SK-N-SH (cell line): ENCODE measurements around the gene STPG2.

Experiments used
- TCF12 ChIP-seq: IDR thresholded peaks from 2 replicates; pipeline ENCODE4 v1.4.0; 2012
- TF ChIP-seq, protein P1 (sequence below): fragments of 150-350 bp; IDR thresholded peaks from 2 replicates; pipeline ENCODE4 v1.6.1; 2017; ENCODE audit warnings: antibody characterized with exemption, low read length, low read depth, borderline replicate concordance
- TF ChIP-seq, protein P2 (sequence below): fragments of 200-600 bp; sonication (generic); IDR thresholded peaks from 2 replicates; pipeline ENCODE4 v1.6.1; 2017; ENCODE audit warnings: antibody characterized with exemption, mild to moderate bottlenecking, moderate library complexity

DNA sequence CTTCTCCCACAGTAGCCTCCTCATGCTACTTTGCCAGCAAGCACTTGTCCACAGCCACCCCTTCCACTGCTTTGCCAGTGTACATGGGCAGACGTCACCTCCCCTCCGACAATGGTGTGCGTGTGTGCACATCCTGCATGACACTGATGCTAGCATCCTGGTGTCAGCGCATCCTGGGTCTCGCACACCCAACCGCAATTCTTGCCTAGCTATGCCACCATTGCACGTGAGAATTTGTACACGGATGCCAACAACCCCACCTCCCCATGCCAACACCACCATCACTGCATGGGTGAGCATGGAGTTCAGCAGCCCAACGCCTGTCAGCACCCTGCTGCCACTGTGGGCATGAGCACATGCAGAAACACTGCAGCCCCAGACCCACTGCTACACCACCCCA is 550.0 kb downstream of the STPG2 start:
- TF ChIP-seq, protein P1, sequence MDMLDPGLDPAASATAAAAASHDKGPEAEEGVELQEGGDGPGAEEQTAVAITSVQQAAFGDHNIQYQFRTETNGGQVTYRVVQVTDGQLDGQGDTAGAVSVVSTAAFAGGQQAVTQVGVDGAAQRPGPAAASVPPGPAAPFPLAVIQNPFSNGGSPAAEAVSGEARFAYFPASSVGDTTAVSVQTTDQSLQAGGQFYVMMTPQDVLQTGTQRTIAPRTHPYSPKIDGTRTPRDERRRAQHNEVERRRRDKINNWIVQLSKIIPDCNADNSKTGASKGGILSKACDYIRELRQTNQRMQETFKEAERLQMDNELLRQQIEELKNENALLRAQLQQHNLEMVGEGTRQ, result no peak
- TF ChIP-seq, protein P2, sequence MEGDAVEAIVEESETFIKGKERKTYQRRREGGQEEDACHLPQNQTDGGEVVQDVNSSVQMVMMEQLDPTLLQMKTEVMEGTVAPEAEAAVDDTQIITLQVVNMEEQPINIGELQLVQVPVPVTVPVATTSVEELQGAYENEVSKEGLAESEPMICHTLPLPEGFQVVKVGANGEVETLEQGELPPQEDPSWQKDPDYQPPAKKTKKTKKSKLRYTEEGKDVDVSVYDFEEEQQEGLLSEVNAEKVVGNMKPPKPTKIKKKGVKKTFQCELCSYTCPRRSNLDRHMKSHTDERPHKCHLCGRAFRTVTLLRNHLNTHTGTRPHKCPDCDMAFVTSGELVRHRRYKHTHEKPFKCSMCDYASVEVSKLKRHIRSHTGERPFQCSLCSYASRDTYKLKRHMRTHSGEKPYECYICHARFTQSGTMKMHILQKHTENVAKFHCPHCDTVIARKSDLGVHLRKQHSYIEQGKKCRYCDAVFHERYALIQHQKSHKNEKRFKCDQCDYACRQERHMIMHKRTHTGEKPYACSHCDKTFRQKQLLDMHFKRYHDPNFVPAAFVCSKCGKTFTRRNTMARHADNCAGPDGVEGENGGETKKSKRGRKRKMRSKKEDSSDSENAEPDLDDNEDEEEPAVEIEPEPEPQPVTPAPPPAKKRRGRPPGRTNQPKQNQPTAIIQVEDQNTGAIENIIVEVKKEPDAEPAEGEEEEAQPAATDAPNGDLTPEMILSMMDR, result no peak
- TF ChIP-seq TCF12, result no peak
